Keratinocyte (primary cell): ENCODE data around the gene BRAT1.

Experiments
- CTCF ChIP-seq, 3 experiments: IDR thresholded peaks in 1 of 3; conservative IDR thresholded peaks in 1 of 3; optimal IDR thresholded peaks in 1 of 3; 2 replicates in 2 of 3; 3 replicates in 1 of 3; pipeline versions ENCODE3 to v1.5.1; 2011; ENCODE audit warnings: low read length in 3 of 3, mild to moderate bottlenecking in 3 of 3, moderate library complexity in 2 of 3, control low read depth in 1 of 3, inconsistent platforms in 1 of 3; ENCODE audit not compliant: insufficient read depth in 2 of 3; ENCODE audit errors: extremely low read depth in 1 of 3
- EZH2 ChIP-seq: IDR thresholded peaks from one replicate; pipeline ENCODE4 v1.6.1; 2012; ENCODE audit warnings: inconsistent platforms, mild to moderate bottlenecking, low read length, moderate library complexity

GRCh38 chr7:2512179-2512661 is 43.1 kb downstream of the BRAT1 start:
- TF ChIP-seq CTCF (optimal IDR thresholded peaks at IDR 0.05 in 1 of 3, IDR thresholded peaks at IDR 0.05 in 1 of 3, conservative IDR thresholded peaks at IDR 0.05 in 1 of 3; ENCODE audit: extremely low read depth in 1 of 3, insufficient read depth in 2 of 3, low read length in 3 of 3) (no peak), EZH2 (no peak)
